Kidney tubule cell (primary cell): ENCODE data around the gene PRKRIP1.
A peak's percentile ranks its signal among the peaks of the same experiment; 100 is the strongest.
"Not testable (repeated sequence)": the region's sequence is repeated elsewhere in the genome, so short reads cannot be mapped to it uniquely, and the experiment has no call there.

Experiments
- DNase-seq: peaks from one replicate; pipeline ENCODE4 v3.0.0-alpha.2; 2018; ENCODE audit warnings: low spot score

PRKRIP1 gene

DNA sequence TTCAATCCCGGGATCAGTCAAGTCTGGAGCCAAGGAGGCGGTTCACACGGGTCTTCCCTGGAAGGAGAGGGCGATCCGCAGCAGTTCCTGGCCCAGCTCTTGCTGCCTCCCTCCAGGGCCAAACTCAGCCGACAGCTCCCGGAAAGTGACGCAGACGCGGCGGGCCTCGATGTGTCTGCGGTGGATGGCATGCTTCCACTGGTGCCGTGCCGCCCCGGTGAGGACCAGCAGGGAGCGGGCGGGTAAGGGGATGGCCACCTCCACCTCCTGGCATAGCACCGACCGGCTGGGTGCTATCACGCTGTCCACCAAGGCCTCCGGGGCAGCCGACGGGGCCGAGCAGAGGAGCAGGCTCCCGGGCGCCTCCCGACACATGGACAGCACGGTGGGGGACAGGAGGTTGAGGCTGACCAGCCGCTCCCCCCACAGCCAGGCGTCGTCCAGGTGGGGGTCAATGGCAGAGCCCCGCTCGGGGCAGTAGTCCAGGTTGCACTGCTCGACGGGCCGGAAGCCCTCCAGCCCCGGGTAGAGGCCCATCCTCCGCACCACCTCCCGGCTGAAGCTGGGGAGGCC is 61.3 kb downstream of the PRKRIP1 start:
- DNase-seq, result no peak

DNA sequence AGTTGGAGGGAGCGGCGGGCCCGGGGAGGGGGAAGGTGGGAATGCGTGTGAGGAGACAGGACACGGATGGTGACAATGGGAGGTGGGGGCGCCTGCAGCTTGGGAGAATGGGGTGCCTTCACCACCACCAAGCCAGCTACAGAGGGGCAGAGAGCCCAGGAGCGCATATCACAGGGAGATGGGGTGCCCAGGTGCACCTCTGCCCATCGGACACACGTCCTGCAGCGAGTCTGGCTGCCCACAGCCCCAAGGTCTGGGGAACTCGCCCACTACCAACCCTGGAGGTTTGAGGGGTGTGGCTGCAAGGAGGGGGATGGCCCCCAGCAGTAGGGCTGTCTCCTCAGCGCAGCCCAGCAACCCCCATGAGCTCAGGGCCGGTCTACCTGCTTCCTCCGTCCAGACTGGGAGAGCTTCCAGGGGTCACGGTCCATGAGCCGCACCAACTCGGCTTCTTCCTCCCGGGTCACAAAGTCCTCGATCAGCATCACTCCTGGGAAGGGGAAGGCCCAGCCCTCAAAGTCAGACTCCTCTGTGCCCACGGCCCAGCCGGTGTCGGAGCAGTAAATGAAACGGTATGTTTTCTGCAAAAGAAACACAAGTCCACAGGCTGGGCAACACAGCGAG is 63.2 kb downstream of the PRKRIP1 start:
- no peak for DNase-seq

- DNase-seq, result no peak
Observed at GRCh38 chr7:102460467-102460866, 64.3 kb downstream of the PRKRIP1 start.

DNA sequence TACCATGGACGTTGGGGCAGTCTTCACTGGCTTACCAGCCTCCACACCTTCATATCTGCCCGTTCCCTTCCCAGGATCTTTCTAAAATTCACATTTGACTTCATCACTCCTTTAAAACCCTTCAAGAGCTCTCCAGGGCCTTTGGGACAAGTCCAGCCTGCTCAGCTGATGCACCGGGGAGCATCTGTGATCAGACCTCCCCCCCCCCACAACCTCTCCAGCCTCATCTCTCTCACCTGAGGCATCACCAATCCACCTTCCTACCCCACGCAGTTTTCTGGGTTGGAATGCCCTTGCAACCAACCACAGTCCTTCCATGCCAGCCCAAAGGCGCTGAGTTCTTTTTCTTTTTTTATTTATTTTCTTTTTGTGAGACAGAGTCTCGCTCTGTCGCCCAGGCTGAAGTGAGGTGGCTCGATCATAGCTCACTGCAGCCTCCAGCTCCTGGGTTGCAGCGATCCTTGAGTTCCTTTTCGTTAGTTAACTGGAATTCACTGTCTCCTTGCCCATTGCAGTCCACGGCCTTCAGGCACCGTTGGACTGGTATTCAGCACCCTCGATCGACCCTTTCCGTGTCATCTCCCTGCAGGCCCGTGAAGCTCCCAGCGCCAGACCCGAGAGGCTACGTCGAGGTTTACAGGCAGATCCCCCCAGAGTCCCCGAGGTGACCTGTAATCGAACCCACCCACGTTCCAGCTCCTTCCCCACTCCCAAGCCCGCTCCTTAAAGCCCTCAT is 67.8 kb downstream of the PRKRIP1 start:
- DNase-seq, result peak; percentile 52

DNA sequence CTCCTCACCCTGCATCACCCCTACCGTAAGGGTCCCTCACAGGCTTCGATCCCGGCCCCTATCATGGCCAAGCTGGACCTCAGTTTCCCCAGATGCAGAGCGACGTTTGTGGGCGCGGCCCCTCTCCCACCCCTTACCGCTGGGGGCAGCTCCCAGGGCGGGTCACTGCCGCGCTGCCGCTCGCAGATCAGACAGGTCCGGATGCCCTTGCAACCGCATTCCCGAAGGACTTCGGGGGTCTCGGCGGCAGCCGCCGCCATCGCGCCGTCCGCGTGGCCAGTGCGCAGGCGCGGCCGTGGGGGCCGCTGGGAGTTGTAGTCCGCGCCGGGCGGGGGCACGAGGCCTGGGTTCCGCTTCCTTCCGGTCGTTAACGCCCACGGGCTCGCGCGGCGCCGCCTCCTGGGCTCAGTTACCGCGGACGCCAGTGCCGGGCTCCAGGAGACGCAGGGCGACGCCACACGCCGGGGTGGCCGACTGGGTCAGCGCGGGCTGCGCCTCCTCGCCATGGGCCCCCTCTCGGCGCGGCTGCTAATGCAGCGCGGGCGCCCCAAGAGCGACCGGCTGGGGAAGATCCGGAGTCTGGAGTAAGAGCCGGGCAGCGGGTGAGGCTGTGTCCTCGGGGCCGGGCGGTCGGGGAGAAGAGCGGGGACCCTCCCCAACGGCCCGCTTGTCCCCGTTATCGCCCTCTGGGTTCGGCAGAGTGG is 68.6 kb downstream of the PRKRIP1 start, which contains the start of the genes ALKBH4 and LRWD1:
TSS of gene ALKBH4 (minus strand) at position 287 of the 704 bp plus-strand sequence. CDS start at position 260, 27 bp downstream.
TSS of gene LRWD1 (plus strand) at position 408 of the 704 bp plus-strand sequence. CDS start at position 505, 97 bp downstream.
- DNase-seq, result peak; percentile 92

DNA sequence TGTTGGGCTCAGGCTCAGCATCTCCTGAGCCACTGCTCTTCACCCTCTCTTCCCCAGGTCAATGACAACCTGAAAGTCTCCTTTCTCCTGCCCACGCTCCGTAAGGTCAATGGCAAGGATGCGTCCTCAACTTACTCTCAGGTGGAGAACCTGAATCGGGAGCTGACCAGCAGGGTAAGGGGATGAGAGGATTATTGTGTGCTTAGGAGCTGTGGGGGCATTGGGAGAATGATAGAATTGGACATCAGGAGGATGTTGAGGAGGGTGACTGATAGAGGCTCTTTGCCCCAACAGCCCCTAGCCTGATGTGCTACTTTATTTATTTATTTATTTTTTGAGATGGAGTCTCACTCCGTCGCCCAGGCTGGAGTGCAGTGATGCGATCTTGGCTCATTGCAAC is 69.9 kb downstream of the PRKRIP1 start:
- DNase-seq, result no peak

- no peak for DNase-seq
Observed at GRCh38 chr7:102467581-102468477, 71.7 kb downstream of the PRKRIP1 start.

GRCh38 chr7:102468478-102469350 is 72.6 kb downstream of the PRKRIP1 start:
- no peak for DNase-seq

DNA sequence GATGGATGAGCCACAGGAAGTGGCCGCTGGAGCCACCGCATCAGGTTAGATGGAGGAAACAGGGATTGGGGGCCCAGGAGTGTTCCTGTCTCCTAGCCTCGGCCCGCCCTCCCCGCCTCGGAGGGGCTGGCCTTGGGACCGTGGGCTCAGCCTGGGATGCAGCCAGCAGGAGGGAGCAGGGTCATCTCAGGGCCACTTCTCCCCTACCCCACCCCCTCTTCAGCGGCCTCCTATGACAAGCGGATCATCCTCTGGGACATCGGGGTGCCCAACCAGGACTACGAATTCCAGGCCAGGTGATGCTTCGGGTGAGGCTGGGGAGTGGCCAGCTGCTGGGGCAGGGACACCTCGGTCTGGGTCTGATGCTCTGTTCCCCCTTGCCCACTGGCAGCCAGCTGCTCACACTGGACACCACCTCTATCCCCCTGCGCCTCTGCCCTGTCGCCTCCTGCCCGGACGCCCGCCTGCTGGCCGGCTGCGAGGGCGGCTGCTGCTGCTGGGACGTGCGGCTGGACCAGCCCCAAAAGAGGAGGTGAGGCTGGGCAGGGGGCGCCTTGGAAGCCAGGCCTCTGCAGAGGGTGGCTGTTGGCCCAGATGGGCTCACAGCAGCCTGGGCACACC is 73.3 kb downstream of the PRKRIP1 start:
- DNase-seq, result no peak

- no peak for DNase-seq
Observed at GRCh38 chr7:102469972-102470825, 74.0 kb downstream of the PRKRIP1 start.

DNA sequence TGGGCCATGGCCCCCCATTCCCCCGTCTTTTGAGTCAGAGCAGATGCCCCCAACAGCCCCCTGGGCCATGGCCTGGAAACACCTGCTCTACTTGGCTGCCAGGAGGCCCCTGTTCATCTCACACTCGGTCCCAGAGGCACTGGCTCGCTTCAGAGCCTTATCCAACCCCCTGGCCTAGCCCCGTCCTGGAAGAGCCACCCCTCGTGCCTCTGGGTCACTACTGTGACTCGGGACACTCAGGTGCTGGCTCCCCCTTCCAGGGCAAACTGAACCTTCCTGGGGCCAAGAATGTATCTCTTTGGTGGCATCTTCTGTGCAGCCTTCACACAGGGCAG is 75.6 kb downstream of the PRKRIP1 start:
- DNase-seq, result no peak

- no peak for DNase-seq
Observed at GRCh38 chr7:102472126-102473041, 76.2 kb downstream of the PRKRIP1 start.

GRCh38 chr7:102473271-102473991 is 77.3 kb downstream of the PRKRIP1 start:
- no peak for DNase-seq

- DNase-seq, result not testable (repeated sequence)
Observed at GRCh38 chr7:102474116-102474515, 78.0 kb downstream of the PRKRIP1 start.

- not testable (repeated sequence) for DNase-seq
Observed at GRCh38 chr7:102474736-102475435, 78.7 kb downstream of the PRKRIP1 start.
